Ishikawa (cell line): ENCODE measurements around the gene EPGN.

ENCODE experiments used
- CEBPB ChIP-seq: IDR thresholded peaks from 2 replicates; pipeline ENCODE4 v1.6.1; 2012
- CREB1 ChIP-seq: IDR thresholded peaks from 2 replicates; pipeline ENCODE4 v1.6.1; 2012; ENCODE audit warnings: low read depth
- EGR1 ChIP-seq: IDR thresholded peaks from 2 replicates; pipeline ENCODE4 v1.6.1; 2012
- EP300 ChIP-seq: IDR thresholded peaks from 2 replicates; pipeline ENCODE4 v1.6.1; 2012; ENCODE audit warnings: borderline replicate concordance
- FOXM1 ChIP-seq: IDR thresholded peaks from 2 replicates; pipeline ENCODE4 v1.6.1; 2012; ENCODE audit warnings: low read depth, borderline replicate concordance
- NFIC ChIP-seq: IDR thresholded peaks from 2 replicates; pipeline ENCODE4 v1.6.1; 2012
- RAD21 ChIP-seq: IDR thresholded peaks from 2 replicates; pipeline ENCODE4 v1.6.1; 2012; ENCODE audit warnings: low read depth
- TAF1 ChIP-seq: IDR thresholded peaks from 2 replicates; pipeline ENCODE4 v1.6.1; 2012; ENCODE audit warnings: low read depth, mild to moderate bottlenecking
- TCF12 ChIP-seq: IDR thresholded peaks from 2 replicates; pipeline ENCODE4 v1.6.1; 2012; ENCODE audit warnings: low read depth
- TEAD4 ChIP-seq: IDR thresholded peaks from 2 replicates; pipeline ENCODE4 v1.6.1; 2012
- YY1 ChIP-seq: IDR thresholded peaks from 2 replicates; pipeline ENCODE4 v1.6.1; 2012; ENCODE audit warnings: low read depth
- ZBTB7A ChIP-seq: IDR thresholded peaks from 2 replicates; pipeline ENCODE4 v1.6.1; 2012; ENCODE audit warnings: low read depth
- TF ChIP-seq, protein P1 (sequence below): IDR thresholded peaks from 2 replicates; pipeline ENCODE4 v1.6.1; 2012
- TF ChIP-seq, protein P2 (sequence below): IDR thresholded peaks from 2 replicates; pipeline ENCODE4 v1.6.1; 2012
- TF ChIP-seq, protein P3 (sequence below): IDR thresholded peaks from 2 replicates; pipeline ENCODE4 v1.6.1; 2012; ENCODE audit warnings: low read depth, mild to moderate bottlenecking

The EPGN gene

DNA sequence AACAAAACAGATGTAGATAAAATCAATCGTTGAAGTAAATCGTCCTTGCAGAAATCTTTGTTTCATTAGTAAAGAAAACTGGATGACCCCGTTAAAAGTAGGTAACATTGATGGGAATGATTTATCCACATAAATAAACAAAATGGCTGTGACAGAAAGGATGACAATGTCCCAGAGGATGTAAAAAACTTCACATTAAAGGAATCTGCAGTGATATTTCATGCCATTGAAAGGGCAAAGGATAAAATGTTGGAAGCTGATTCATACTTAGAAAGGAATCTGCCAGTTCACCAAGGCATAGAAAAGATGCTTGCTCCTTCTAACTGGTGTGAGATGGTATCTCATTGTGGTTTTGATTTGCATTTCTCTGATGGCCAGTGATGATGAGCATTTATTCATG, 24.2 kb upstream of the EPGN start:
- TF ChIP-seq TEAD4 = no peak
- TF ChIP-seq, protein P1, sequence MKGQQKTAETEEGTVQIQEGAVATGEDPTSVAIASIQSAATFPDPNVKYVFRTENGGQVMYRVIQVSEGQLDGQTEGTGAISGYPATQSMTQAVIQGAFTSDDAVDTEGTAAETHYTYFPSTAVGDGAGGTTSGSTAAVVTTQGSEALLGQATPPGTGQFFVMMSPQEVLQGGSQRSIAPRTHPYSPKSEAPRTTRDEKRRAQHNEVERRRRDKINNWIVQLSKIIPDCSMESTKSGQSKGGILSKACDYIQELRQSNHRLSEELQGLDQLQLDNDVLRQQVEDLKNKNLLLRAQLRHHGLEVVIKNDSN = no peak
- TF ChIP-seq CREB1 = no peak
- TF ChIP-seq, protein P2, sequence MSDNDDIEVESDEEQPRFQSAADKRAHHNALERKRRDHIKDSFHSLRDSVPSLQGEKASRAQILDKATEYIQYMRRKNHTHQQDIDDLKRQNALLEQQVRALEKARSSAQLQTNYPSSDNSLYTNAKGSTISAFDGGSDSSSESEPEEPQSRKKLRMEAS = no peak

DNA sequence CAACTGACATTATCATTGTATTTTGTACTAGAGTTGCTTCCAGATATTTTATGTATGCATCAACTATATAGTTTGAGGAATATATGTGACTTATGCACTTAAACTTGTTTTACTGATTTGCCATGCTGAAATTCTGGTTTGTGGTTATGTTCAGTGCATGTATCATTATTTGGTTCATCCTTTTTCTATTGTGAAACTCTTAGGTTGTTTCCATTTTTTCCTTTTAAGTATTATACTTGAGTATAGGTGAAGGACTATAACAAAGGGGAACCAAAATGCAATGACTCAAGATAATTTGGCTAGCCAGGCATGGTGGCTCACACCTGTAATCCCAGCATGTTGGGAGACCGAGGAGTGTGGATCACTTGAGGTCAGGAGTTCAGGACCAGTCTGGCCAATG, 21.1 kb upstream of the EPGN start:
- no peak for TF ChIP-seq CREB1
- TF ChIP-seq, protein P3, sequence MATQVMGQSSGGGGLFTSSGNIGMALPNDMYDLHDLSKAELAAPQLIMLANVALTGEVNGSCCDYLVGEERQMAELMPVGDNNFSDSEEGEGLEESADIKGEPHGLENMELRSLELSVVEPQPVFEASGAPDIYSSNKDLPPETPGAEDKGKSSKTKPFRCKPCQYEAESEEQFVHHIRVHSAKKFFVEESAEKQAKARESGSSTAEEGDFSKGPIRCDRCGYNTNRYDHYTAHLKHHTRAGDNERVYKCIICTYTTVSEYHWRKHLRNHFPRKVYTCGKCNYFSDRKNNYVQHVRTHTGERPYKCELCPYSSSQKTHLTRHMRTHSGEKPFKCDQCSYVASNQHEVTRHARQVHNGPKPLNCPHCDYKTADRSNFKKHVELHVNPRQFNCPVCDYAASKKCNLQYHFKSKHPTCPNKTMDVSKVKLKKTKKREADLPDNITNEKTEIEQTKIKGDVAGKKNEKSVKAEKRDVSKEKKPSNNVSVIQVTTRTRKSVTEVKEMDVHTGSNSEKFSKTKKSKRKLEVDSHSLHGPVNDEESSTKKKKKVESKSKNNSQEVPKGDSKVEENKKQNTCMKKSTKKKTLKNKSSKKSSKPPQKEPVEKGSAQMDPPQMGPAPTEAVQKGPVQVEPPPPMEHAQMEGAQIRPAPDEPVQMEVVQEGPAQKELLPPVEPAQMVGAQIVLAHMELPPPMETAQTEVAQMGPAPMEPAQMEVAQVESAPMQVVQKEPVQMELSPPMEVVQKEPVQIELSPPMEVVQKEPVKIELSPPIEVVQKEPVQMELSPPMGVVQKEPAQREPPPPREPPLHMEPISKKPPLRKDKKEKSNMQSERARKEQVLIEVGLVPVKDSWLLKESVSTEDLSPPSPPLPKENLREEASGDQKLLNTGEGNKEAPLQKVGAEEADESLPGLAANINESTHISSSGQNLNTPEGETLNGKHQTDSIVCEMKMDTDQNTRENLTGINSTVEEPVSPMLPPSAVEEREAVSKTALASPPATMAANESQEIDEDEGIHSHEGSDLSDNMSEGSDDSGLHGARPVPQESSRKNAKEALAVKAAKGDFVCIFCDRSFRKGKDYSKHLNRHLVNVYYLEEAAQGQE = no peak
- no peak for TF ChIP-seq EGR1

DNA sequence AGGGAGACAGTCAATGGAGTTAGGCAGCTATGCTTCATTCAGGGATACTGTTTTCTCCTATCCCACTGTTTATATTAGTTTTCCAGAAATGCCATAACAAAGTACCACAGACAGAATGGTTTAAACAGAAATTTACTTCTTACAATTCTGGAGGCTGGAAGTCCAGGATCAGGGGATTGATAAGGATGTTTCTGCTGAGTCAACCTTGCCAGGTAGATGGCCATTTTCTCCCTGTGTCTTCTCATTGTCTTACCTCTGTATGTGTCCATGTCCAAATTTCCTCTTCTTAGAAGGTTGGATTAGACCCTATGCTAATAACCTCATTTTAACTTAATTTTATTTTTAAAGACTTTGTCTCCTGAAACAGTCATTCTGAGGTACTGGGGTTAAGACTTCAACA, 20.5 kb upstream of the EPGN start:
- TF ChIP-seq TAF1 (no peak), FOXM1 (no peak), NFIC (no peak), RAD21 (no peak), ZBTB7A (no peak), TCF12 (no peak), CEBPB (no peak)
- TF ChIP-seq, protein P2 = no peak
- TF ChIP-seq, protein P1 = no peak
- TF ChIP-seq, protein P3 = no peak

DNA sequence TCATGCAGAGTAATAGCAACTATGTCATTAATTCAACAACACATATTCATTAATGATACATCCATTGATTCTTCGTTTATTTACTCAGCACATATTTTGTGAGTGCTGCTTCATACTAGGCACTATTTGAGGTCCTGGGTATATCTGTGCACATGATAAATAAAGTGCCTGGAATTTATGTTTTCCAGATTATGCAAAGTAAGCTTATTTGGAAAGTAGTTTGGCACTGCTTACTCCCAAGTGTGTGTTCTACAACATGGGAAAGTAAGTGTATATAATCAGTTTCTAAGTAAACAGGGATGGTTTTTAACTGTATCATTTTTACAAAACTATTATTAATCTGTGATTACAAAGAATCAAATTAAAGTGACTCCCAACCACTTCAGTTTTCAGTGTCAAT, 16.8 kb upstream of the EPGN start:
- no peak for TF ChIP-seq CREB1
- TF ChIP-seq TEAD4 = no peak
- no peak for TF ChIP-seq TCF12
- TF ChIP-seq FOXM1 = no peak
- TF ChIP-seq, protein P1 = no peak
- no peak for TF ChIP-seq NFIC
- TF ChIP-seq, protein P2 = no peak
- no peak for TF ChIP-seq YY1
- no peak for TF ChIP-seq EGR1
- TF ChIP-seq, protein P3 = no peak
- TF ChIP-seq RAD21 = no peak
- no peak for TF ChIP-seq ZBTB7A
- TF ChIP-seq EP300 = no peak

DNA sequence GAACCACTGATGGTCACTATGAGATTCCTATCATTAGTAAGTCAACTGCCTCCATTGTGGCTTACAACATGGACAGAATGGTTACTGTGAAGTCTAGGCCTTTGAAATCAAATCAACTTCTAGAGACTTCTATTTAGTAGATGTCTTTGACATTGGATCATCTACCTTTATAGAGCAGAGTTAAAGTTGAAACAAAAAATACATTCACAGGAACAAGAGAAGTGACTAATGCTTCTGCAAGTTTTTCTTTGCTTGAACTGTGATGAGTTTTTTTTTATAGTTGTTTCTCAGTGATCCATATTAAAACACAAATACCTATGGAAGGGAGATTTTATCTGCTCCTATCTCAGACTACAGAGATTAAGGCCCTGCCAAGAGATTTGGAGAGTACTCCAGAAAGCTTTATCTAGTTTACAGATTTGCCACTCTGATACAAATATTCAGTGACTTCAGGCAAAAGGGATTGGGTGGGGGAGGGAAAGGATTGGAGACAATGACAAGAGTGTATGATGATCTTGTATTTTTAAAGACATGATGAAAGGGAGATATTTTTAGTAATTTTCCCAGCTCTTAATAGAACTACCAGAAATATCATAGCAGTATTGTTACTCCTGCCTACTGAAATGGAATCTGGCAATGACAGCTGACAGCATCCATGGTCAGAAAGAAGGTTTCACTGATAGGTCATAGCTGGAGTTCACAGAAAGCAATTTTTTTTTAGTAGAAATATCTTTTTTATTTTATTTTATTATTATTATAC, 16.0 kb upstream of the EPGN start:
- TF ChIP-seq, protein P1 = no peak
- TF ChIP-seq FOXM1 = no peak
- TF ChIP-seq TAF1 = no peak
- TF ChIP-seq, protein P2 = no peak
- no peak for TF ChIP-seq TEAD4
- TF ChIP-seq EGR1 = no peak
- no peak for TF ChIP-seq EP300
- no peak for TF ChIP-seq CREB1
- TF ChIP-seq TCF12 = no peak
- TF ChIP-seq, protein P3 = no peak
- TF ChIP-seq RAD21 = no peak
- TF ChIP-seq CEBPB = no peak
- no peak for TF ChIP-seq YY1
- no peak for TF ChIP-seq NFIC
- no peak for TF ChIP-seq ZBTB7A
